PC-3 (cell line): ENCODE data around the gene BNC1. TPM values are rescaled to one million over a fixed set of nuclear protein-coding genes. Genes with fewer than 3 reads are reported as not detected.

Experiments used
- ATAC-seq: fragments of 200-7000 bp; cut with Tn5 transposase; 2 replicates; pipeline ENCODE4 v1.9.1; 2020; ENCODE audit warnings: mild to moderate bottlenecking, moderate library complexity
- BruUV-seq: library from RNA; stranded (reverse); fragments of 400-500 nt; replicated peaks from 2 replicates; lab custom pipeline; 2021; lab: Mats Ljungman, UMichigan
- CTCF ChIA-PET: fragments of 300-600 bp; sonication (Branson Sonifier 250); formaldehyde crosslinking; loops from one replicate; lab custom pipeline; 2022; ENCODE audit warnings: antibody characterized with exemption; lab: Charles Lee
- POLR2A ChIA-PET: fragments of 300-600 bp; sonication (Branson Sonifier 250); formaldehyde crosslinking; loops from one replicate; lab custom pipeline; 2022; ENCODE audit warnings: antibody characterized with exemption; ENCODE audit not compliant: unreplicated experiment; lab: Charles Lee
- DNase-seq: peaks from one replicate; pipeline ENCODE4 v3.0.0-alpha.2; 2015
- H2AFZ ChIP-seq: fragments of 300-600 bp; sonication (generic); 2 replicates; pipeline ENCODE4 v1.6.0; 2016; ENCODE audit warnings: antibody characterized with exemption, low read length
- H3F3A ChIP-seq: fragments of 300-600 bp; sonication (generic); one replicate; pipeline ENCODE4 v1.6.0; 2017; ENCODE audit warnings: antibody characterized with exemption, low read length, control low read depth, mild to moderate bottlenecking; ENCODE audit not compliant: unreplicated experiment
- H3K27ac ChIP-seq: fragments of 300-600 bp; sonication (generic); 2 replicates; pipeline ENCODE4 v1.5.1; 2016; ENCODE audit warnings: mild to moderate bottlenecking, low read length
- H3K27me3 ChIP-seq: fragments of 300-600 bp; sonication (generic); 2 replicates; pipeline ENCODE4 v1.6.1; 2016; ENCODE audit warnings: low read length, mixed read lengths
- H3K36me3 ChIP-seq: fragments of 300-600 bp; sonication (generic); 2 replicates; pipeline ENCODE4 v1.6.1; 2016; ENCODE audit warnings: low read depth, mixed run types, low read length, mixed read lengths
- H3K4me1 ChIP-seq: fragments of 300-600 bp; sonication (generic); 2 replicates; pipeline ENCODE4 v1.5.1; 2016; ENCODE audit warnings: low read length; ENCODE audit not compliant: insufficient read depth
- H3K4me2 ChIP-seq: fragments of 300-600 bp; sonication (generic); 2 replicates; pipeline ENCODE4 v1.6.0; 2016; ENCODE audit warnings: low read length
- H3K4me3 ChIP-seq: fragments of 300-600 bp; sonication (generic); 2 replicates; pipeline ENCODE4 v1.5.1; 2016; ENCODE audit warnings: mild to moderate bottlenecking, low read length, mixed read lengths
- H3K79me2 ChIP-seq: fragments of 300-600 bp; sonication (generic); 2 replicates; pipeline ENCODE4 v1.6.1; 2017; ENCODE audit warnings: low read length, mixed read lengths
- H3K9ac ChIP-seq: fragments of 300-600 bp; sonication (generic); 2 replicates; pipeline ENCODE4 v1.6.0; 2016; ENCODE audit warnings: mild to moderate bottlenecking, low read length
- H3K9me2 ChIP-seq: fragments of 300-600 bp; sonication (generic); replicated peaks from 2 replicates; pipeline ENCODE4 v1.6.1; 2016; ENCODE audit warnings: mixed run types, low read length, mixed read lengths
- H3K9me3 ChIP-seq: fragments of 300-600 bp; sonication (generic); 2 replicates; pipeline ENCODE4 v1.6.1; 2016; ENCODE audit warnings: low read length, mixed read lengths
- H4K20me1 ChIP-seq: fragments of 300-600 bp; sonication (generic); 2 replicates; pipeline ENCODE4 v1.6.1; 2016; ENCODE audit warnings: low read length, mixed read lengths
- EZH2 ChIP-seq: fragments of 300-600 bp; sonication (generic); IDR thresholded peaks from one replicate; pipeline ENCODE4 v1.6.1; 2017; ENCODE audit warnings: antibody characterized with exemption, mild to moderate bottlenecking, low read length; ENCODE audit not compliant: unreplicated experiment
- EZH2phosphoT487 ChIP-seq: fragments of 300-600 bp; sonication (generic); IDR thresholded peaks from 2 replicates; pipeline ENCODE4 v1.6.1; 2018; ENCODE audit warnings: mild to moderate bottlenecking, antibody characterized with exemption, low read length, borderline replicate concordance
- intact Hi-C: fragments of 100-400 bp; cut with micrococcal nuclease; formaldehyde crosslinking; loops from 2 replicates; pipeline ENCODE4 v1.9.0; 2023
- total RNA-seq: library from RNA; depleted of rRNA; stranded (reverse); fragments of >200 nt; gene quantifications from 2 replicates; pipeline ENCODE4 v1.2.3, GENCODE V29; 2014
- TF ChIP-seq, protein P1 (sequence below): fragments of 300-600 bp; sonication (generic); conservative IDR thresholded peaks from 2 replicates; pipeline ENCODE4 v1.5.1; 2017; ENCODE audit warnings: antibody characterized with exemption, low read depth, mild to moderate bottlenecking, low read length

Gene BNC1
- total RNA-seq, 1 experiment from 2014 or later: 2.4 TPM

DNA sequence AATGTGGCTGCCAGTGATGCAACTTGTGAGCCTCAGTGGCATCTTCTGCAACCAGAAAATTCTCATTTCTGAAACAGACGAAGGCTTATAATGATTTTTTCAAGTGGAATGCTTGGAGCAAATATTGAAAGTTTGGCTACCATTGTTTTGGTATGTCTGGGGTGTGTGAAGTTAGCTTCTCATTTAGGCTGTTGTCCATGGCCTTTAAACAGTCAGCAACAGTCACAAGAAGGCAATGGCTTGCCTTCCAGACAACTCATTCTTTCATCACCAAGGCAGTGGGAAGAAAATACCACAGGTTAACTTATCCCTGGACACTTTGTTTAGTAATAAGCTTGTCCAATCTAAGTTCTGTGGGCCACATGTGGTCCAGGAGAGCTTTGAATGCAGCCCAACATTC, 4.7 kb upstream of the BNC1 start:
- intact Hi-C loops: loop anchor here (5.0 kb wide), 1 partner anchor 37 kb away; no protein-coding TSS in a partner anchor
- no peak overlapping the region for H3K4me3 ChIP-seq
- BruUV-seq: no TSS peak
- ATAC-seq (no peak), DNase-seq (peak; percentile 44)
- H3K79me2 ChIP-seq: peaks cover 19% of the 10 kb centered on the region; the same call in 1 of the 2 replicates
- POLR2A ChIA-PET: no interaction called here
- CTCF ChIA-PET: interaction anchor here (0.7 kb wide), 1 partner anchor 16 kb away, joined by 3 read pairs; no protein-coding TSS in a partner anchor
- no peaks in the 10 kb centered on the region for H3K9me3 ChIP-seq
- peak overlapping the region; percentile 69 for H3K9ac ChIP-seq
- no peaks in the 10 kb centered on the region for H3K36me3 ChIP-seq
- peak overlapping the region; percentile 25; the same call in 1 of the 2 replicates for H2AFZ ChIP-seq
- H3K4me1 ChIP-seq: peaks cover 74% of the 10 kb centered on the region
- H3K27me3 ChIP-seq: no peaks in the 10 kb centered on the region
- peaks cover 9% of the 10 kb centered on the region for H3F3A ChIP-seq
- peak overlapping the region; percentile 80 for H3K4me2 ChIP-seq
- no peaks in the 10 kb centered on the region for H3K9me2 ChIP-seq
- no peaks in the 10 kb centered on the region for H4K20me1 ChIP-seq
- H3K27ac ChIP-seq: peak overlapping the region; percentile 94
- TF ChIP-seq EZH2phosphoT487: no peak
- TF ChIP-seq, protein P1, sequence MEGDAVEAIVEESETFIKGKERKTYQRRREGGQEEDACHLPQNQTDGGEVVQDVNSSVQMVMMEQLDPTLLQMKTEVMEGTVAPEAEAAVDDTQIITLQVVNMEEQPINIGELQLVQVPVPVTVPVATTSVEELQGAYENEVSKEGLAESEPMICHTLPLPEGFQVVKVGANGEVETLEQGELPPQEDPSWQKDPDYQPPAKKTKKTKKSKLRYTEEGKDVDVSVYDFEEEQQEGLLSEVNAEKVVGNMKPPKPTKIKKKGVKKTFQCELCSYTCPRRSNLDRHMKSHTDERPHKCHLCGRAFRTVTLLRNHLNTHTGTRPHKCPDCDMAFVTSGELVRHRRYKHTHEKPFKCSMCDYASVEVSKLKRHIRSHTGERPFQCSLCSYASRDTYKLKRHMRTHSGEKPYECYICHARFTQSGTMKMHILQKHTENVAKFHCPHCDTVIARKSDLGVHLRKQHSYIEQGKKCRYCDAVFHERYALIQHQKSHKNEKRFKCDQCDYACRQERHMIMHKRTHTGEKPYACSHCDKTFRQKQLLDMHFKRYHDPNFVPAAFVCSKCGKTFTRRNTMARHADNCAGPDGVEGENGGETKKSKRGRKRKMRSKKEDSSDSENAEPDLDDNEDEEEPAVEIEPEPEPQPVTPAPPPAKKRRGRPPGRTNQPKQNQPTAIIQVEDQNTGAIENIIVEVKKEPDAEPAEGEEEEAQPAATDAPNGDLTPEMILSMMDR: no peak
- TF ChIP-seq EZH2: no peak

DNA sequence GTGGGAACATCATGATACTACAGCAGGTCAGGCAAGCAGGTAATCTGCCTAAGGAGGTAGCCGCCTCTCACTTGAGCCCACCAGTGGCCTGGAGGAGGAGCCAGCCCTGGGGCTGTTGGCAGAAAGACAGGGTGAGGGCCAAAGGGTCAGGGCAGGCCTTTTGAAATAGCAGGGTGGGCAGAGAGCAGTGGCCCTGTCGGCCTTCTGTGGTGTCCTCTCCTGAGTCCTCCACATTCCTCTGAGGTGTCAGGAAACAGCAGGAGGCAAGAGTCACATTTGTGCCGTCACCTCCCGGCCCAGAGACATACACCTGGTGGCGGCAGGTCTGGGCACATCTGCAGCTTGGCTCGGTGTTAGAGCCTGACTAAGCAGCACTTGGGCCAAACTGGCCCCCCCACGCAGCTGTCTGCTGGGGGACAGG, 3.9 kb upstream of the BNC1 start:
- peak overlapping the region; percentile 80 for H3K4me2 ChIP-seq
- POLR2A ChIA-PET: interaction anchor here (0.6 kb wide), 1 partner anchor 79 kb away, joined by 3 read pairs; no protein-coding TSS in a partner anchor
- no peaks in the 10 kb centered on the region for H3K36me3 ChIP-seq
- H3F3A ChIP-seq: peaks cover 9% of the 10 kb centered on the region
- H3K79me2 ChIP-seq: peaks cover 25% of the 10 kb centered on the region; the same call in 1 of the 2 replicates
- peak overlapping the region; percentile 94 for H3K27ac ChIP-seq
- TF ChIP-seq, protein P1: no peak
- TF ChIP-seq EZH2phosphoT487: no peak
- TF ChIP-seq EZH2: no peak
- CTCF ChIA-PET: interaction anchor here (0.6 kb wide), 1 partner anchor 33 kb away, joined by 3 read pairs; no protein-coding TSS in a partner anchor
- H3K9ac ChIP-seq: peak overlapping the region; percentile 69
- H3K9me3 ChIP-seq: no peaks in the 10 kb centered on the region
- BruUV-seq: no TSS peak
- intact Hi-C loops: loop anchor here (5.0 kb wide), 1 partner anchor 36 kb away; no protein-coding TSS in a partner anchor
- DNase-seq (peak; percentile 79), ATAC-seq (peak; percentile 17)
- H4K20me1 ChIP-seq: no peaks in the 10 kb centered on the region
- H2AFZ ChIP-seq: peak overlapping the region; percentile 25
- no peaks in the 10 kb centered on the region for H3K9me2 ChIP-seq
- peak overlapping the region; percentile 3; the same call in 1 of the 2 replicates for H3K4me3 ChIP-seq
- H3K27me3 ChIP-seq: no peaks in the 10 kb centered on the region
- peaks cover 74% of the 10 kb centered on the region for H3K4me1 ChIP-seq

GRCh38 chr15:83287541-83288027, 3.1 kb upstream of the BNC1 start:
- Histone ChIP-seq H2AFZ (no peak overlapping the region), H3K4me2 (peak overlapping the region; percentile 80), H3K36me3 (no peaks in the 10 kb centered on the region), H3K9ac (peak overlapping the region; percentile 71), H3K9me2 (no peaks in the 10 kb centered on the region), H4K20me1 (no peaks in the 10 kb centered on the region), H3K79me2 (peaks cover 32% of the 10 kb centered on the region), H3K9me3 (no peaks in the 10 kb centered on the region), H3K4me1 (peaks cover 68% of the 10 kb centered on the region), H3F3A (peaks cover 9% of the 10 kb centered on the region), H3K27me3 (no peaks in the 10 kb centered on the region), H3K4me3 (peak overlapping the region; percentile 41; the same call in 1 of the 2 replicates), H3K27ac (peak overlapping the region; percentile 94)
- ATAC-seq: peak; percentile 67
- BruUV-seq: no TSS peak
- intact Hi-C loops: loop anchor here (2.0 to 5.0 kb wide), 2 partner anchors 35 to 91 kb away; no protein-coding TSS in a partner anchor
- POLR2A ChIA-PET: interaction anchor here (0.6 to 0.7 kb wide), 3 partner anchors 27 to 95 kb away, joined by 3 to 20 read pairs (median 3); no protein-coding TSS in a partner anchor
- TF ChIP-seq EZH2phosphoT487 (no peak), EZH2 (no peak)
- TF ChIP-seq, protein P1: no peak
- CTCF ChIA-PET: no interaction called here
- peak; percentile 96 for DNase-seq
